GM19324 (cell line): ENCODE data around the gene MAML1.

Experiments
- ATAC-seq: cut with Tn5 transposase; IDR thresholded peaks from one replicate; pipeline ENCODE4 v1.9.1; 2021; ENCODE audit warnings: mild to moderate bottlenecking, moderate library complexity; ENCODE audit not compliant: unreplicated experiment, low FRiP score

MAML1 gene

DNA sequence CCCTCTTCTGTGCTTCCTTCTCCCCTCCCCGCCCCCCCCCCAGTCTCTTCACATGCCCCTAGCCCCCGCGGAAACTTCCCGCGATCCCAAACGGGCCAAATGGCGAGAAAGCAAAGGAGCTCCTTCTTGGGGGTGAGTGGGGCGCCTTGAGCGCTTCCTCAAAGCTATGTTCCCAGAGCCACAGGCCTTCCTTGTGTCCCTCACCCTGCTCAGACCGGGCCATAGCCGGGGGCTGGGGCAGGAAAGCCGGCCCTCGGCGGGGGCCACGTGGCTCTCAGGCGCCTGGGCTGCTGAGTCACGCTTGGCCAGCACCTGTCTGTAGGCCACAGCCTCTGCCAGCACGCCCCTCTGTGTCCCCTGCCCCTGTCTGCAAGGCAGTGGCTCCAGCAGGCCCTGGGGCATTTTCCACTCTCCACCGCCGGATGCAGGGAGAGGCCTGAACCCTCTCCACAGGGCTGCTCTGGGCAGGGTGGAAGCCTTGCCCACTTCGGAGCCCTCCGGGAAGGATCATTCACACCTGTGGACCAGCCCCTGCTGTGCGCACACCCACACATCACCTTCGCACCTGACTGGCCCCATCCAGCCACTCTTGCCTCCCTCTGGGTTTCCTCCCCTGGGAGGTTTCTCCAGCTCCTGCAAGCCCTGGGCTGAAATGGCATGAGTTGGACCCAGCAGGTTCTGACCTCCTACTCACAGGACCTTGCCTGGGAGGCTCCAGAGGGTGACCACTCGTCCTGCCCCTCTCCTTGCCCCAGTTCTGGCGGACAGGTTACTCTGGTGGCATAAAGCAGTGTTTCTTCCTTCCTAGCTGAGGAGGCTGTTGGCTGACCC, 86.9 kb downstream of the MAML1 start:
- no peak for ATAC-seq

DNA sequence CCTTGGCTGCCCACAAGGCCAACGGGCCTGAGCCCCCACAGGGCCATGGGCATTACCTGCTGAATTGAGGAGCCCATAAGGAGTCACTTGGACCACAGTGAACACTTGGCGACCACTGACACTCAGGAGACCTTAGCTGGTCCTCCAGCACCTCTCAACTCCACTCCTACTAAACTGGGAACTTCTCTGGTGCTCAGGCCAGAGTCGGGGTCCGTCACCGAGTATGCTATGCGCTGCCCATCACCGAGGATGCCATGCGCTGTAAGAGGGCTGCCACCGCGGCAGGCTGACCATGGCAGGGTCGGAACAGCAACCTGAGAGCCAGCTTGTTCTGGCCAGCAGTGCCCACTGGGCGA, 87.5 kb downstream of the MAML1 start:
- ATAC-seq: no peak

DNA sequence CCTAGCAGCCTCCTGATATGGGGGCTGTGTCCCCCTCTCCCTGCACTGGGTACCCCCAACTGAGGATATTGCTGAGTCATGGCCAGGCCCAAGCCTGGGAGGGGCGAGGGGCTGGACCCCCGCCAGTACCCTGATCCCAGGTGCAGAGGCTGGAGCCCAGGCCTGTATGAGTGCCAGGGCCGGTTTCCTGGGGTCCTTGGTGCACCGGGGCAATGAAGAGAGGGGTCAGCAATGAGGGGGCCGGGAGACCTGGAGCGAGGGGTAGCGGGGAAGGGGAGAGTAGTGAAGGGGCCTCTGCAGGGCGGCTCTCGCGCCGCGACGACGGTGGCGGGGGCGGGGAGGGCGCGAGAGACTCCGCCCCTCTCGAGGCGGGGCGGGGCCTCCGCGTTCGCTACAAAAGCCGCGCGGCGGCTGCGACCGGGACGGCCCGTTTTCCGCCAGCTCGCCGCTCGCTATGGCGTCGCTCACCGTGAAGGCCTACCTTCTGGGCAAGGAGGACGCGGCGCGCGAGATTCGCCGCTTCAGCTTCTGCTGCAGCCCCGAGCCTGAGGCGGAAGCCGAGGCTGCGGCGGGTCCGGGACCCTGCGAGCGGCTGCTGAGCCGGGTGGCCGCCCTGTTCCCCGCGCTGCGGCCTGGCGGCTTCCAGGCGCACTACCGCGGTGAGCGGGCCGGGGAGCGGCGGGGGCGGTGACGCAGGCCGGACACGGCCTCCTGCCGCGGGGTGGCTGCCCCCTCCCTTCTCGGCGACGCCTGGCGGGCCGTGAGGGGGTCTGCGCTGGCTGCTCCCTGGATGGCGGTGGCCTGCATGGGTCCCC, 88.1 kb downstream of the MAML1 start, which contains the start of gene SQSTM1:
Gene SQSTM1, plus strand, starts transcription at position 423 of the 815 bp plus-strand sequence. Its CDS starts 32 bp downstream, at position 455.
- peak; percentile 55 for ATAC-seq

DNA sequence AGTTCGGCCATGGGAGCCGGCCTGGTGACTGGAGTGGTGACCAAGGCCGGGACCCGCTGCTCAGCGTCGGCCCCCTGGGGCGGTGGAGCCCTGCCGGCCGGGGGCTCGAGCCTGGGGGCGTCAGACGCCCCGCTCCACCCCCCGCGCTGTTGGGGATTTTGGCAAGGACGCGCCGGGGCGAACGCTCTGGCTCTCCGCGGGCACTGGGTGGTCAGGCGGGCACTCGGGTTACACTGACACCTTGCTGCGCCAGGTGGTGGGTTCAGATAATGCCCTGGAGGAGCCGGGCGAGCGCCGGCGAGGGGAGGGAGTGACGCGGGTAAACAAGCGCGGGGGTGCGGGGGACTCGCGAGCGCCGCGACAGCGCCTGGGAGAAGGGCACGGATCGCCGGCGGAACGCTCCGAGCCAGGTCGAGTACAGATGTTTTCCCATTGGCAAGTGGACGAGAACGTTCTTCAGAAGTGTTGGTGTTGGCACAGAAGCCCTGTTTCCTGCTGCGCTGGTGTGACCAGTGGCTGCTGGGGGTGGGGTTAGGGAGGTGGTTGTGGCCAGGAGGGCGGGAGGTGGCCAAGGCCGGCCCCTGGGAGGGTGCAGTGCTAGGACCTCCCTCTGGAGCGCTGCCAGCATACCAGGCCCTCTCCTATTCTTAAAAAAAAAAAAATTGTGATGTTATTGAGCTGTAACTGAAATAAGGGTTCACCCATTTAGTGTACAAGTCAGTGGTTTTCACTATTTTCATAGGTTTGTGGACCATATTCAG, 88.9 kb downstream of the MAML1 start:
- ATAC-seq: peak; percentile 48

DNA sequence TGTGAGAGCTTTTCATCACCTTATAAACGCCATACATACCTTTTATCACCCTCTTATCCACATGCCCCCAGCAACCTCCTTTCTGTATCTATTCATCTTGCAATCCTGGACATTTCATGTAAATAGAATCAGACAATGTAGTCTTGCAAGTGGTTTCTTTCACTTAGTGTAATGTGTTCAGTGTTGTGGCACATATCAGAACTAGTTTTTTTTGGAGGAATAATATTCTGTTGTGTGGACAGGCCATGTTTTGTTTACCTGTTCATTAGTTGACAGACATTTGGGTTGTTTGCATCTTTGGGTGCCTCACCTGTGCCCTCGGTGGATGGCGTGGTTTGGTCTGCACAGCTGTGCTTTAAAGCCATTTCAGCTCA, 89.4 kb downstream of the MAML1 start:
- ATAC-seq: no peak

DNA sequence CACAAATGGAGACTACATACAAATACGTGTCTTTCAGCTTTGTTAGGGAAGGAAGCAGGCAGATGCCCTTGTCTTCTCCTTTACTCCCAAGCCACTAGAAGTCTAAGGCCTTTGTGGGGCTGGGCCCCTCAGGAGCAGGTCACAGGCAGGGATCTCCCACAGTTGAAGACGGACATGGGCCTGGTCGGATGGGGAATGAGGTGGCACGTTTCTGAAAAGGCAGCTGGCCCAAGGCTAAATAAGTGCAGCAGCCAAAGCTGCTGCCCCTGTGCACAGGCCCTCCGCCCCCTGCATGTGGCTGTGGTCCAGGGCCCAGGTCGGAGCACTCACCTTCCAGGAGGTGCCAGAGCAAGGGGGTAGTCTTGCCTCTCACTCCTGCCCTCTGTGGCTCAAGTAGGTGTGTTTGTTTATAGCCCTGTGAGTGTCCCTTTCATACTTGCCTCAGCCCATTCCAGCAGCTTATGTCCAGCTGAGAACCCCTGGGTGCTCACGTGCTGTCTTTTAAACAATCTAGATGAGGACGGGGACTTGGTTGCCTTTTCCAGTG, 89.9 kb downstream of the MAML1 start:
- no peak for ATAC-seq

DNA sequence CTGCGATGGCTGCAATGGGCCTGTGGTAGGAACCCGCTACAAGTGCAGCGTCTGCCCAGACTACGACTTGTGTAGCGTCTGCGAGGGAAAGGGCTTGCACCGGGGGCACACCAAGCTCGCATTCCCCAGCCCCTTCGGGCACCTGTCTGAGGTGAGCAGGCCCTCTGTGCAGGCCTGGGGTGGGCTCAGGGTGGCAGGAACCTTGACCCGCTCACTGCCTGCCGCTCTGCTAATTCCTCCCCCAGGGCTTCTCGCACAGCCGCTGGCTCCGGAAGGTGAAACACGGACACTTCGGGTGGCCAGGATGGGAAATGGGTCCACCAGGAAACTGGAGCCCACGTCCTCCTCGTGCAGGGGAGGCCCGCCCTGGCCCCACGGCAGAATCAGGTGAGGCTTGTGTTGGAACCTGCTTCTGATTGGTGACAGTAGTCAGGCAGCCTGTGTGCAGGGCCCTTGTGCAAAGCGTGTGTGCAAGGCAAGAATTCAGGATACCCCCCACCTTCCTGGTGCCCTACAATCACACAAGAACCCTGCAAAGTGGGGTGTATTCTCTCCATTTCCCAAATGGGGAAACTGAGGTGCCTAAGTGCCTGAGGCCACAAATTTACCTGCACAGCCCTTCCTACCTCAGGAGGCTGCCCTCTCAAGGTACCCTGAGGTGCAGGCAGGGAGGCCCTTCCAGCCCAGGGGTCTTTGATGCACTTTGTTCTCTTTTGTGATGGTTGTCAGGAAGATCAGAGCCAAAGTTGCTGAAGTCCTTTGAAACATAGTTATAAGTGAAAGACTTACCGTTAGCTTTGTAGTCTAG, 91.5 kb downstream of the MAML1 start:
- ATAC-seq: no peak

DNA sequence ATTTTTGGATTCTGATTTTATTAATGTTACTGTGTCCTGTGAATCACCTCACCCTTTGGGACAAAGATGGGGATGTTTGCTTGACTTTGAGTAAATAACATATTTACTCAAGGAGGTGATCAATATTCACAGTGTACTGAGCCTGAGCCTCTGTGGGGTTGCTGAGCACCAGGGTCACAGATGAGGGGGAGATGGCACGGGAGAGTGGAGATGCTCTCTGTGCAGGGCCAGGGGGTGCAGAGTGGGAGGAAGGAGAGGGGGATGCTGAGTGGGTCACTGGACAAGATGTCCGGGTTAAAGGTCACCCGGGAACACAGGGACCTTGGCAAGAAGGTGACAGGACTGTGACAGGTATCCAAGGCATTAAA, 92.1 kb downstream of the MAML1 start:
- ATAC-seq: no peak

DNA sequence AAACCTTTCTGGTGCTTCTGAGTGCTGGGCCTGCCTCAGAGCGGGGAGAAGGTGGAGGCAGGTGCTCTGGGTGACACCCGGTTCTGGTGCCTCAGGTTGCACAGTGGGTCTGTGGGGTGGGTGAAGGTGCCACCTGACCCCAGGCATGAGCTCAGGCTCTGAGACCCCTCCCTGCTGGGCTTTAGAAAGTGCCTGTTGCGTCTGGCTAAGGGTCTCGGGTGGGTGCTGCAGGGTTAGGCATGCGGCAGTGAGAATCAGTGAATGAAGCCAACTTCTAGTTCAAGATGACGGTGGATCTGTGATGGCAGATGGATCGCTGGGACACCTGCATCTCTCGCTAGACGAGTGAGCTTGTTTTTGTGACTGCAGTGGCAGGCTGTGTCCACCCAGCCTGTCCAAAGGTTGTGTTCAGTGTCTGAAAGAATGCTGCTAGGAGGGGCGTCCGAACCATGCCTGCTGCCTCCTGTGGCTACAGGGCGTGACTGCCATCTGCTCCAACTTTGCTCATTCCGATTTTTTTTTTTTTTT, 93.1 kb downstream of the MAML1 start:
- ATAC-seq: no peak
